GM23248 (cell line): ENCODE measurements around the gene KDM3B. TPM values are rescaled to one million over a fixed set of nuclear protein-coding genes. Genes with fewer than 3 reads are reported as not detected.

ENCODE experiments used
- DNase-seq: peaks from one replicate; pipeline ENCODE4 v3.0.0-alpha.2; 2015
- H2AFZ ChIP-seq: fragments of 200-600 bp; sonication (generic); 2 replicates; pipeline ENCODE4 v1.6.1; 2016; ENCODE audit warnings: antibody characterized with exemption
- H3F3A ChIP-seq: fragments of 200-600 bp; sonication (generic); 2 replicates; pipeline ENCODE4 v1.6.1; 2016; ENCODE audit warnings: mild to moderate bottlenecking, antibody characterized with exemption, mixed run types; ENCODE audit not compliant: insufficient read depth
- H3K27ac ChIP-seq: fragments of 200-600 bp; sonication (generic); 2 replicates; pipeline ENCODE4 v1.5.1; 2016; ENCODE audit warnings: mild to moderate bottlenecking
- H3K27me3 ChIP-seq: fragments of 200-600 bp; sonication (generic); replicated peaks from 2 replicates; pipeline ENCODE4 v1.6.1; 2016; ENCODE audit warnings: mild to moderate bottlenecking; ENCODE audit not compliant: insufficient read depth
- H3K36me3 ChIP-seq: fragments of 200-600 bp; sonication (generic); 2 replicates; pipeline ENCODE4 v1.6.1; 2016; ENCODE audit warnings: low read depth, mild to moderate bottlenecking
- H3K4me1 ChIP-seq: fragments of 200-600 bp; sonication (generic); 2 replicates; pipeline ENCODE4 v1.6.1; 2016; ENCODE audit warnings: mild to moderate bottlenecking; ENCODE audit not compliant: insufficient read depth
- H3K4me2 ChIP-seq: fragments of 200-600 bp; sonication (generic); one replicate; pipeline ENCODE4 v1.6.1; 2016; ENCODE audit warnings: mild to moderate bottlenecking; ENCODE audit not compliant: unreplicated experiment
- H3K4me3 ChIP-seq: fragments of 200-600 bp; sonication (generic); 2 replicates; pipeline ENCODE4 v1.5.1; 2016; ENCODE audit warnings: mild to moderate bottlenecking
- H3K79me2 ChIP-seq: fragments of 200-600 bp; sonication (generic); 2 replicates; pipeline ENCODE4 v1.6.1; 2016; ENCODE audit warnings: mild to moderate bottlenecking; ENCODE audit not compliant: insufficient read depth
- H3K9ac ChIP-seq: fragments of 200-600 bp; sonication (generic); 2 replicates; pipeline ENCODE4 v1.6.1; 2016; ENCODE audit warnings: mild to moderate bottlenecking
- H3K9me2 ChIP-seq: fragments of 200-600 bp; sonication (generic); 2 replicates; pipeline ENCODE4 v1.6.1; 2016; ENCODE audit warnings: mixed run types, mild to moderate bottlenecking, moderate library complexity; ENCODE audit not compliant: insufficient read depth
- H3K9me3 ChIP-seq: fragments of 200-600 bp; sonication (generic); one replicate; pipeline ENCODE4 v1.6.1; 2017; ENCODE audit warnings: low read depth
- H4K20me1 ChIP-seq: fragments of 200-600 bp; sonication (generic); 2 replicates; pipeline ENCODE4 v1.6.0; 2016; ENCODE audit not compliant: insufficient read depth
- EZH2 ChIP-seq: fragments of 200-600 bp; sonication (generic); IDR thresholded peaks from 2 replicates; pipeline ENCODE4 v1.6.1; 2018; ENCODE audit warnings: antibody characterized with exemption, mild to moderate bottlenecking; ENCODE audit not compliant: insufficient read depth, poor library complexity, severe bottlenecking
- EZH2phosphoT487 ChIP-seq: fragments of 200-600 bp; sonication (generic); IDR thresholded peaks from 2 replicates; pipeline ENCODE4 v1.6.1; 2018; ENCODE audit warnings: antibody characterized with exemption, moderate library complexity, mild to moderate bottlenecking, low read depth; ENCODE audit not compliant: insufficient read depth
- WGBS, 2 experiments: methylation state at CpG; one replicate each; pipeline ENCODE4 v1.1.6; 2015 to 2017; ENCODE audit warnings: low lambda C conversion rate in 2 of 2, low coverage in 1 of 2; ENCODE audit errors: missing lambda C conversion rate in 2 of 2; 5-methylcytosine and 5-hydroxymethylcytosine counted together
- in situ Hi-C: fragments of 300-500 bp; cut with MboI; formaldehyde crosslinking; loops from 2 replicates; pipeline ENCODE4 v1.15.0; 2020
- polyA plus RNA-seq: library from polyadenylated mRNA; unstranded; fragments of >200 nt; fragmentation: Nextera tagmentation; extraction: Ambion mirVana; gene quantifications from 2 replicates; pipeline ENCODE4 v1.2.1, GENCODE V29; 2016
- total RNA-seq: library from RNA; depleted of rRNA; stranded (reverse); fragments of >200 nt; shearing (Covaris generic); gene quantifications from 2 replicates; pipeline ENCODE4 v1.2.3, GENCODE V29; 2014

Gene KDM3B
- total and polyA plus RNA-seq, 2 experiments from 2014 or later: 12.6 to 28.3 TPM

DNA sequence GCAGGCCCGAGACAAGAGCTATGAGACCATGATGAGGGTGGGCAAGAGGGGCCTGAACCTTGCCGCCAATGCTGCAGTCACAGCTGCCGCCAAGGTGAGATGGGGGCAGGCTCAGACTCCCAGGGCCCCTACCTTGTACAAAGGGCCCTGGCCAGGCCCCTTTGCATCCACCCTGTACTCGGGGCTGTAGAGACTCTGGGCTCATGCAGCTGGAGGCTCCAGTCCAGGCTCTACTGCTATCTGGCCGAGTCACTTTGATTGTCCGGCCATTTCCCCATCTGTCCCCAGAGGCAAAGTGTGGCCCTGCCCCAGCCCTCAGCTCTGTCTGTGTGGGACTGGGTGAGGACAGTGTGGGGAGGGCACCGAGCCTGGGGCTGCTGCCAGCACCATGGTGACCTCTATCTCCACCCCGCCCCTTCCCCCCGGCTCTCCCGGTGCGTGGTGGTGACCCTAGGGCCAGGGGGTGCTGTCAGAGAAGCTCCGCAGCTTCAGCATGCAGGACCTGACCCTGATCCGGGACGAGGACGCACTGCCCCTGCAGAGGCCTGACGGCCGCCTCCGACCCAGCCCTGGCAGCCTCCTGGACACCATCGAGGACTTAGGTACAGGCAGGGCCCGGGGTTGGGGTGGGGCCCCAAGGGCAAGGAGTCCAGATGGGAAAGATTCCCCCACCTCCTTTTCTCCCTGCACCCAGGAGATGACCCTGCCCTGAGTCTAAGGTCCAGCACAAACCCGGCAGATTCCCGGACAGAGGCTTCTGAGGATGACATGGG, 92.5 kb downstream of the KDM3B start:
- H3K79me2 ChIP-seq: no peaks in the 10 kb centered on the region
- no peak overlapping the region for H3K4me3 ChIP-seq
- H3K36me3 ChIP-seq: no peaks in the 10 kb centered on the region
- H2AFZ ChIP-seq: no peak overlapping the region
- peaks cover 11% of the 10 kb centered on the region; the same call in 1 of the 2 replicates for H3K4me1 ChIP-seq
- no peak overlapping the region for H3K4me2 ChIP-seq
- H3F3A ChIP-seq: no peaks in the 10 kb centered on the region
- H3K9me2 ChIP-seq: no peaks in the 10 kb centered on the region
- no peaks in the 10 kb centered on the region for H4K20me1 ChIP-seq
- WGBS, 2 experiments: 82 to 86% methylated on average over 19 to 22 of the region's 22 CpGs
- DNase-seq: no peak
- no peak overlapping the region for H3K27ac ChIP-seq
- H3K9me3 ChIP-seq: no peaks in the 10 kb centered on the region
- no peaks in the 10 kb centered on the region for H3K27me3 ChIP-seq
- TF ChIP-seq EZH2 (no peak), EZH2phosphoT487 (no peak)
- in situ Hi-C loops: no loop called here
- no peak overlapping the region for H3K9ac ChIP-seq

DNA sequence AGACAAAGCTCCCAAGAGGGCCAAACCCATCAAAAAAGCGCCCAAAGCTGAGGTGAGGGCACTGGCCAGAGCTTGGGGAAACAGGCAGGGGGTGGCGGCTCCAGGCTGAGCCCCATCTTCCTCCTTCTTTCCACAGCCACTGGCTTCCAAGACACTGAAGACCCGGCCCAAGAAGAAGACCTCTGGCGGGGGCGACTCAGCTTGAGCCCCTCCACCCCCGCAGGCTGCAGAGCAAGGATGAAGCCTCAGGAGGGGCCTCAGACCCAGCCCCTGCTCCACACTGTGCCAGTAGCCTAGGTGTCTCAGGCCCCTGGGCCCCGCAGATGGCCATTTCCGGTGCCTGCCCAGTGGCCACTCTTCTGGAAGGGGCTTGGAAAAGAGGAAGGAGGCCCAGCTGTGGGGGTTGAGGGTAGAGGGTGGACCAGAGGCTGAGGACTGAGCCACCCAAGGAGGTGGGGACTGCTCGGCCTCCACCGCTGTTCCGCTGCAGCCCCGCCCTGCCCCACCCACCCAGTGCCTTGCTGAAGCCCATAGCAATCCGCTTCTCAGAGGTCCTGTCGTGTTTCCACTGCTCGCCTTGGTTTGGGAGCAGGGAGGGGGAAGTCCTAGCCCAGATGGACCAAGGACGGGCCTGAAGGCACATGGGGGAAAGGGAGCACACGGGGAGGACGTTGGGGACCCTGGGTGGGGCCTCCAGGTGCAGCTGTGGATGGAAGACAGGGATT, 93.2 kb downstream of the KDM3B start:
- WGBS, 2 experiments: 76% methylated on average over 18 of the region's 18 CpGs

GRCh38 chr5:138448070-138448469, 95.6 kb downstream of the KDM3B start:
- 79 to 82% methylated on average over 6 of the region's 6 CpGs for WGBS, 2 experiments
- no peaks in the 10 kb centered on the region for H3F3A ChIP-seq
- H3K79me2 ChIP-seq: no peaks in the 10 kb centered on the region
- no peak overlapping the region for H3K9ac ChIP-seq
- no peaks in the 10 kb centered on the region for H3K9me3 ChIP-seq
- no peaks in the 10 kb centered on the region for H3K27me3 ChIP-seq
- no peak overlapping the region for H3K4me3 ChIP-seq
- no peak overlapping the region for H2AFZ ChIP-seq
- no peaks in the 10 kb centered on the region for H3K9me2 ChIP-seq
- H3K36me3 ChIP-seq: no peaks in the 10 kb centered on the region
- no peak for DNase-seq
- H3K27ac ChIP-seq: no peak overlapping the region
- H3K4me1 ChIP-seq: peaks cover 14% of the 10 kb centered on the region
- in situ Hi-C loops: no loop called here
- no peaks in the 10 kb centered on the region for H4K20me1 ChIP-seq
- no peak overlapping the region for H3K4me2 ChIP-seq
- TF ChIP-seq EZH2: no peak
- TF ChIP-seq EZH2phosphoT487: no peak

More for the DNA sequence above, 93.2 kb downstream of the KDM3B start:
- H3K9me3 ChIP-seq: no peaks in the 10 kb centered on the region
- H3K36me3 ChIP-seq: no peaks in the 10 kb centered on the region
- H3K9me2 ChIP-seq: no peaks in the 10 kb centered on the region
- H3K27ac ChIP-seq: no peak overlapping the region
- no peaks in the 10 kb centered on the region for H4K20me1 ChIP-seq
- H3K27me3 ChIP-seq: no peaks in the 10 kb centered on the region
- no peaks in the 10 kb centered on the region for H3F3A ChIP-seq
- H3K4me1 ChIP-seq: peaks cover 14% of the 10 kb centered on the region
- H3K79me2 ChIP-seq: no peaks in the 10 kb centered on the region
- no peak for TF ChIP-seq EZH2phosphoT487
- TF ChIP-seq EZH2: no peak
- H3K4me2 ChIP-seq: no peak overlapping the region
- in situ Hi-C loops: no loop called here
- H3K4me3 ChIP-seq: no peak overlapping the region
- H2AFZ ChIP-seq: no peak overlapping the region
- H3K9ac ChIP-seq: no peak overlapping the region
- DNase-seq: no peak

GRCh38 chr5:138448481-138449398, 96.3 kb downstream of the KDM3B start:
- in situ Hi-C loops: no loop called here
- Histone ChIP-seq H3K4me2 (no peak overlapping the region), H3K9ac (no peak overlapping the region), H3K9me3 (no peaks in the 10 kb centered on the region), H3K79me2 (no peaks in the 10 kb centered on the region), H3K27me3 (no peaks in the 10 kb centered on the region), H3K4me1 (peaks cover 14% of the 10 kb centered on the region), H3K36me3 (no peaks in the 10 kb centered on the region), H4K20me1 (no peaks in the 10 kb centered on the region), H3K27ac (no peak overlapping the region), H3K9me2 (no peaks in the 10 kb centered on the region), H3K4me3 (no peak overlapping the region), H2AFZ (no peak overlapping the region), H3F3A (no peaks in the 10 kb centered on the region)
- WGBS, 2 experiments: 42 to 46% methylated on average over 9 of the region's 9 CpGs
- TF ChIP-seq EZH2: no peak
- DNase-seq: peak; percentile 86
